Liver (tissue), 9 donors: ENCODE data around the gene NUP43. TPM values are rescaled to one million over a fixed set of nuclear protein-coding genes. Genes with fewer than 3 reads are reported as not detected.
A peak's percentile ranks its signal among the peaks of the same experiment; 100 is the strongest.

Experiments
- DNase-seq: peaks from one replicate; pipeline ENCODE4 v3.0.0-alpha.2; 2017; ENCODE audit warnings: low spot score
- H3K27ac ChIP-seq, 2 donors: one replicate each; pipeline ENCODE4 v1.7.0; 2013; ENCODE audit warnings: inconsistent platforms in 2 of 2, low read length in 2 of 2, control low read depth in 1 of 2, low read depth in 1 of 2, mild to moderate bottlenecking in 1 of 2
- H3K27me3 ChIP-seq, 4 donors: one replicate each; pipeline versions ENCODE4 v1.6.1 to v1.7.0; 2013; ENCODE audit warnings: low read length in 3 of 4, inconsistent platforms in 1 of 4, mild to moderate bottlenecking in 1 of 4, moderate library complexity in 1 of 4; ENCODE audit not compliant: control insufficient read depth in 4 of 4, insufficient read depth in 4 of 4
- H3K36me3 ChIP-seq, 4 donors: one replicate each; pipeline versions ENCODE4 v1.6.1 to v1.7.0; 2013; ENCODE audit warnings: low read length in 3 of 4, mild to moderate bottlenecking in 3 of 4, low read depth in 1 of 4, moderate library complexity in 1 of 4; ENCODE audit not compliant: control insufficient read depth in 4 of 4, insufficient read depth in 3 of 4
- H3K4me1 ChIP-seq, 4 donors: one replicate each; pipeline versions ENCODE4 v1.6.1 to v1.7.0; 2013; ENCODE audit warnings: low read length in 3 of 4, mild to moderate bottlenecking in 3 of 4, moderate library complexity in 1 of 4; ENCODE audit not compliant: control insufficient read depth in 4 of 4, insufficient read depth in 4 of 4
- H3K4me3 ChIP-seq, 3 donors: one replicate each; pipeline versions ENCODE4 v1.6.1 to v1.7.0; 2013; ENCODE audit warnings: low read length in 3 of 3, control low read depth in 1 of 3, low read depth in 1 of 3, mild to moderate bottlenecking in 1 of 3
- H3K9ac ChIP-seq, 2 donors: one replicate each; pipeline ENCODE4 v1.7.0; 2013; ENCODE audit warnings: low read length in 2 of 2, mild to moderate bottlenecking in 2 of 2, moderate library complexity in 2 of 2, control low read depth in 1 of 2, low read depth in 1 of 2
- H3K9me3 ChIP-seq, 4 donors: one replicate each; pipeline versions ENCODE4 v1.6.1 to v1.7.0; 2013; ENCODE audit warnings: low read length in 3 of 4; ENCODE audit not compliant: control insufficient read depth in 4 of 4
- EGR1 ChIP-seq, 2 donors: IDR thresholded peaks; 2 replicates each; pipeline ENCODE4 v1.6.1; 2016 to 2018; ENCODE audit warnings: antibody characterized with exemption in 2 of 2, low read depth in 2 of 2
- FOXA2 ChIP-seq: IDR thresholded peaks from 2 replicates; pipeline ENCODE4 v1.6.1; 2016; ENCODE audit warnings: antibody characterized with exemption
- HNF4A ChIP-seq, 2 donors: conservative IDR thresholded peaks; 2 replicates each; pipeline ENCODE4 v1.6.1; 2016; ENCODE audit warnings: antibody characterized with exemption in 2 of 2, mild to moderate bottlenecking in 2 of 2
- HNF4G ChIP-seq: IDR thresholded peaks from 2 replicates; pipeline ENCODE4 v1.6.1; 2016; ENCODE audit warnings: antibody characterized with exemption
- JUND ChIP-seq, 2 donors: IDR thresholded peaks; 2 replicates each; pipeline ENCODE4 v1.6.1; 2016; ENCODE audit warnings: antibody characterized with exemption in 2 of 2
- NR2F2 ChIP-seq: IDR thresholded peaks from 2 replicates; pipeline ENCODE4 v1.6.1; 2016; ENCODE audit warnings: antibody characterized with exemption
- RAD21 ChIP-seq, 2 donors: IDR thresholded peaks; 2 replicates each; pipeline ENCODE4 v1.6.1; 2016; ENCODE audit warnings: antibody characterized with exemption in 2 of 2, mild to moderate bottlenecking in 2 of 2
- REST ChIP-seq: IDR thresholded peaks from 2 replicates; pipeline ENCODE4 v1.6.1; 2016; ENCODE audit warnings: antibody characterized with exemption, mild to moderate bottlenecking
- SP1 ChIP-seq: IDR thresholded peaks from 2 replicates; pipeline ENCODE4 v1.6.1; 2018; ENCODE audit warnings: antibody characterized with exemption, mild to moderate bottlenecking
- TAF1 ChIP-seq: conservative IDR thresholded peaks from 2 replicates; pipeline ENCODE4 v1.6.1; 2016; ENCODE audit warnings: antibody characterized with exemption, mild to moderate bottlenecking
- YY1 ChIP-seq: IDR thresholded peaks from 2 replicates; pipeline ENCODE4 v1.6.1; 2016; ENCODE audit warnings: antibody characterized with exemption, mild to moderate bottlenecking
- ZBTB33 ChIP-seq: IDR thresholded peaks from 2 replicates; pipeline ENCODE4 v1.6.1; 2016; ENCODE audit warnings: antibody characterized with exemption
- WGBS: extraction: QIAGEN DNeasy Blood & Tissue Kit; methylation state at CpG from one replicate; pipeline ENCODE4 v1.1.7; 2013; 5-methylcytosine and 5-hydroxymethylcytosine counted together
- polyA plus RNA-seq, 2 donors: library from polyadenylated mRNA; stranded (reverse) in 1 of 2; unstranded in 1 of 2; fragments of 200-250 nt in 1 of 2; fragments of >200 nt in 1 of 2; fragmentation: Nextera tagmentation in 1 of 2; extraction: Ambion mirVana in 1 of 2; gene quantifications; one replicate each; pipeline versions ENCODE4 v1.2.1 to v1.2.3, GENCODE V29; 2013 to 2015
- total RNA-seq, 2 donors: library from RNA; depleted of rRNA; stranded (reverse); fragments of >200 nt; gene quantifications; one replicate each; pipeline ENCODE4 v1.2.3, GENCODE V29; 2014
- TF ChIP-seq, protein P1 (sequence below): IDR thresholded peaks from 2 replicates; pipeline ENCODE4 v1.6.1; 2016; ENCODE audit warnings: antibody characterized with exemption
- TF ChIP-seq, protein P2 (sequence below): fragments of 150-350 bp; IDR thresholded peaks from 2 replicates; pipeline ENCODE4 v1.5.1; 2017; ENCODE audit warnings: improper control_type of control experiment, low read depth, low read length; ENCODE audit not compliant: missing input control
- donor health status: healthy.
- donor health status: healthy.
- donor health status: healthy.
- donor health status: healthy.
- donor health status: healthy.

The NUP43 gene
- total and polyA plus RNA-seq, 4 donors, result 3.2 to 18.5 (median 10.4) TPM

GRCh38 chr6:149723771-149724417, 22.4 kb downstream of the NUP43 start (continued):
- TF ChIP-seq REST (no peak), YY1 (no peak), FOXA2 (no peak), JUND (IDR thresholded peaks at IDR 0.05) (peak; percentile 50 to 66), NR2F2 (no peak)

- H3K9ac ChIP-seq, result no peak overlapping the region
- H3K27ac ChIP-seq, result no peak overlapping the region
- H3K27me3 ChIP-seq, result no peaks in the 10 kb centered on the region
- WGBS, result 93% methylated on average over 4 of the region's 4 CpGs
- H3K4me3 ChIP-seq, result no peak overlapping the region
- peaks cover 0 to 10% (median 8%) of the 10 kb centered on the region in 4 donors for H3K36me3 ChIP-seq
- TF ChIP-seq TAF1 (no peak), REST (no peak), ZBTB33 (no peak), EGR1 (IDR thresholded peaks at IDR 0.05; ENCODE audit: low read depth in 2 of 2) (no peak), JUND (IDR thresholded peaks at IDR 0.05) (no peak)
- TF ChIP-seq, protein P1, sequence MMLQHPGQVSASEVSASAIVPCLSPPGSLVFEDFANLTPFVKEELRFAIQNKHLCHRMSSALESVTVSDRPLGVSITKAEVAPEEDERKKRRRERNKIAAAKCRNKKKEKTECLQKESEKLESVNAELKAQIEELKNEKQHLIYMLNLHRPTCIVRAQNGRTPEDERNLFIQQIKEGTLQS, result no peak
- H3K4me1 ChIP-seq, result peaks cover 0 to 5% (median 0%) of the 10 kb centered on the region in 4 donors
- H3K9me3 ChIP-seq, result no peaks in the 10 kb centered on the region
- DNase-seq, result no peak
Measured at GRCh38 chr6:149723262-149723661, 23.1 kb downstream of the NUP43 start.

DNA sequence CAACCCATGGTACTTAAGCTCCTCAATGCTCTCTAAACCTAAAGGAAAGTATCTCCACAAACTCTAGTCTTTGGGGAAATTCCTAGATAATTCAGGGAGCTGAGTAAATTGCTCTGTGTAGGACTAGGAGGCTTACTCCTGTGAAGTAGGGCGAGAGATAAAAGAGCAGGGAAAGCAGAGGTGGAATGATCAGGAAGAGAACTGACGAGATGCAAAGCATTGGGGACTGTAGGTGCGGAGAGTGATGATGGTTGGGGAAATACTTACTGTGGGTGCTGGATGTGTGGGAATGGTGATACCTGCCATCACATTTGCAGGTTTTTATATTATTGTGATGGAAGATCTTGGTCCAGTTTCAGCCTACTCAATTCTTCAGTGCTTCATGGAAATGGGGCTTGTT, 26.8 kb downstream of the NUP43 start:
- H3K9ac ChIP-seq, result no peak overlapping the region
- no peaks in the 10 kb centered on the region for H3K27me3 ChIP-seq
- H3K9me3 ChIP-seq, result no peaks in the 10 kb centered on the region
- no peak for DNase-seq
- no peaks in the 10 kb centered on the region for H3K36me3 ChIP-seq
- H3K4me3 ChIP-seq, result no peak overlapping the region
- H3K4me1 ChIP-seq, result peaks cover 5 to 21% (median 11%) of the 10 kb centered on the region in 4 donors
- WGBS, result 94% methylated on average over 3 of the region's 3 CpGs
- H3K27ac ChIP-seq, result no peak overlapping the region
- TF ChIP-seq RAD21 (IDR thresholded peaks at IDR 0.05) (no peak), EGR1 (IDR thresholded peaks at IDR 0.05; ENCODE audit: low read depth in 2 of 2) (no peak), FOXA2 (no peak), HNF4A (conservative IDR thresholded peaks at IDR 0.05) (no peak), ZBTB33 (no peak), JUND (IDR thresholded peaks at IDR 0.05) (no peak), NR2F2 (no peak), YY1 (no peak), SP1 (no peak), HNF4G (no peak)
- TF ChIP-seq, protein P1, result no peak
- TF ChIP-seq, protein P2, sequence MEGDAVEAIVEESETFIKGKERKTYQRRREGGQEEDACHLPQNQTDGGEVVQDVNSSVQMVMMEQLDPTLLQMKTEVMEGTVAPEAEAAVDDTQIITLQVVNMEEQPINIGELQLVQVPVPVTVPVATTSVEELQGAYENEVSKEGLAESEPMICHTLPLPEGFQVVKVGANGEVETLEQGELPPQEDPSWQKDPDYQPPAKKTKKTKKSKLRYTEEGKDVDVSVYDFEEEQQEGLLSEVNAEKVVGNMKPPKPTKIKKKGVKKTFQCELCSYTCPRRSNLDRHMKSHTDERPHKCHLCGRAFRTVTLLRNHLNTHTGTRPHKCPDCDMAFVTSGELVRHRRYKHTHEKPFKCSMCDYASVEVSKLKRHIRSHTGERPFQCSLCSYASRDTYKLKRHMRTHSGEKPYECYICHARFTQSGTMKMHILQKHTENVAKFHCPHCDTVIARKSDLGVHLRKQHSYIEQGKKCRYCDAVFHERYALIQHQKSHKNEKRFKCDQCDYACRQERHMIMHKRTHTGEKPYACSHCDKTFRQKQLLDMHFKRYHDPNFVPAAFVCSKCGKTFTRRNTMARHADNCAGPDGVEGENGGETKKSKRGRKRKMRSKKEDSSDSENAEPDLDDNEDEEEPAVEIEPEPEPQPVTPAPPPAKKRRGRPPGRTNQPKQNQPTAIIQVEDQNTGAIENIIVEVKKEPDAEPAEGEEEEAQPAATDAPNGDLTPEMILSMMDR, result no peak
